GM19193 (cell line): ENCODE results near the gene CDR2.

Experiments used
- POLR2A ChIP-seq: IDR thresholded peaks from 4 replicates; pipeline ENCODE4 v1.6.1; 2011; ENCODE audit not compliant: insufficient read depth, insufficient read length; ENCODE audit errors: extremely low read depth

Gene CDR2

DNA sequence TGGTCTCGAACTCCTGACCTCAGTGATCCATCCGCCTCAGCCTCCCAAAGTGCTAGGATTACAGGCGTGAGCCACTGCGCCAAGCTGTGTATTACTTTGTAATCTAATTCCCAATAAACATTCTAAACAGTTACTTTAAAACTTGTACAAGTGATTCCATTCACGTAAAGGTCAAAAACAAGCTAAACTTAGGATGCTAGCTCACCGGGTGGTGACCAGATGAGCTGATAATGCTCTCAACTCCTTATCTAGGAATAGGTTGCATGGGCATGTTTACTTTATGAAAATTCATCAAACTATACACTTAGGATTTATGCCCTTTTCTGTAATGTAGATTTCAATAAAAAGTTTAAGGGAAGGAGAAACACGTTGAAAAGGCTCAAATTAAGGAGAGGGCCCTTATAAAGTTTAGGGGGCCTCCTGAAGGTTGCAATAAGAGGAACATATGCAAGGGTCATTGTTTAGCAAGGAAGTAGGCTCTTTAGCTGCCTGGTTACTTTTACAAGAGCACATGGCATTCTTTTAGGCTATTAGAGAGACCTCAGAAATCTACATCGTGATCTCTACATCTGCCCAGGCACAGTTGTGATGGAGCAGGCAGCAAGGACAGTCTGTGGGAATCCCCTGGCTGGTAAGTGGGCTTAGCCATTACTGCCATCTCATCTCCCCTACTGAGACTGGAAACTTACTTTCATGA is 13.3 kb downstream of the CDR2 start:
- no peak for TF ChIP-seq POLR2A

GRCh38 chr16:22359679-22360078 is 14.7 kb downstream of the CDR2 start:
- no peak for TF ChIP-seq POLR2A

DNA sequence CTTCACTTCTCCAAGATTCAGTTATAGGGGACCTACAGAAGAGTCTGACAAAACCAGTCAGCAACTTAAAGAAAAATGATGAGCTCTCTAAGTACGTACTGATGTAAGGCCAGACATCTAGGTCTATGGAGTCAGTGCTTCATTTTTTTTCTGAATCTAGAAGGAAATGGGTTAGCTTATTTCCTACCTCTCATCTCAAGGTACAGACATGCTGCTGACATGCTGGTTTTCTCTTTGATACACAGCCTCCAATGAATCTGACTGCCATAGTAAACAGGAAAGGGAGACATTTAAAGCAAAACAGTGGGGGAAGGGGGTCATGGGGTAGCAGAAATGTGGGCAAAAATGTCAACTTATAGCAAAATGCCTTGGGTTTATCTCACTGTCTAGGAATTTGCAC is 16.4 kb downstream of the CDR2 start:
- no peak for TF ChIP-seq POLR2A

- TF ChIP-seq POLR2A, result no peak
Observed at GRCh38 chr16:22357635-22357971, 16.8 kb downstream of the CDR2 start.

GRCh38 chr16:22356930-22357634 is 17.3 kb downstream of the CDR2 start:
- TF ChIP-seq POLR2A, result no peak

DNA sequence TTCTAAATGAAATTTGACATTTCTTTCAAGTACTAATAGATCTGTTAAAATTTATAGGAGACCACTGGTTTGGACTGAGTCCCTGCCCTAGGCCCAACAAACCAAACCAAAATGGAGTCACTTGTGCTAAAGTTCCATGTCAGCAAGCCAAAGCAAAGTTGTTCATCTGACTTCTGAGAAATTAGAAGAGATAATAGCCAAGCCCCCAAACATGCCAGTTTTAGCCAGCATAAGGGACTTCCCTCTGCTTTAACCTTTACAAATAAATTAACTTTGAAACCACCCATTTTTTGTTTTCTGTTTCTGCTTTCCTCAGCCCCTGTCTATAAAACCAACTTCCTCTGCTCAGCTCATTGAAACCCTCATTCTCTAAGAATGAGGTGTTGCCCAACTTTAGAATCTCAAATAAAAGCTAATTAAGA is 18.9 kb downstream of the CDR2 start:
- TF ChIP-seq POLR2A, result no peak

- TF ChIP-seq POLR2A, result no peak
Observed at GRCh38 chr16:22353933-22354541, 20.4 kb downstream of the CDR2 start.

- no peak for TF ChIP-seq POLR2A
Observed at GRCh38 chr16:22353191-22353919, 21.1 kb downstream of the CDR2 start.

DNA sequence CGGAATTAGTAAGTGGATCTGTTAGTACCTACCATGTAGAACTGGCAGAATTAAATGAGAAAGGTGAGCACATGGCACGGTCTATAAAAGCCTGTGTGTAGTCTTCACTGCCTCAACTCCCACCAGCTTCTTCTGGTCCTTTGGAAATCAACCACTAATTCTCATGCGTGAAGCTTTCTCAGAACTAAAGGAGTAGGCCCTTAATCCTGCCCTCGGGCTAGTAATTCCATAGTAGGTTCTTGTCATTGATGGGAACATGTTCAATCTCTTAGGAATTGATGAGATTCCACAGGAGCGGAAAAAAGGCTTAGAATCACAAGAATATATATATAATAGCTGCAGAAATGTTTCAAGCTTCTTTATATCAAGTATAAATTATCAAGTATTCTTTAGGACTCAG is 21.7 kb downstream of the CDR2 start:
- no peak for TF ChIP-seq POLR2A

DNA sequence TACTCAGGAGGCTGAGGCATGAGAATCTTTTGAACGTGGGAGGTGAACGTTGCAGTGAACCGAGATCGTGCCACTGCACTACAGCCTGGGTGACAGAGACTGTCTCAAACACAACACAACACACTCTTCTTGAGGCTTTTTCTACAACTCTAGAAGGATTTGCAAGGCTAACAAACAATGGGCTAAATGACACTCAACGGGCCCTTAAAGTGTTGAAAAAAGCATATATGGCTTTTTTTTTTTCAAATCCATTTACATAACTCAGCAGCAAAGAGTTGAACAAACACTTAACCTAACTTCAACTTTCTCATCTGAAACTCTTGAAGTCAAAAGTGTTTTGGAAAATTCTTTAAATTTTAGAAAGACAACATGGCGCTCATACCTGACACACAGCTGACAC is 22.3 kb downstream of the CDR2 start:
- TF ChIP-seq POLR2A, result no peak

- TF ChIP-seq POLR2A, result no peak
Observed at GRCh38 chr16:22348291-22348690, 26.1 kb downstream of the CDR2 start.

DNA sequence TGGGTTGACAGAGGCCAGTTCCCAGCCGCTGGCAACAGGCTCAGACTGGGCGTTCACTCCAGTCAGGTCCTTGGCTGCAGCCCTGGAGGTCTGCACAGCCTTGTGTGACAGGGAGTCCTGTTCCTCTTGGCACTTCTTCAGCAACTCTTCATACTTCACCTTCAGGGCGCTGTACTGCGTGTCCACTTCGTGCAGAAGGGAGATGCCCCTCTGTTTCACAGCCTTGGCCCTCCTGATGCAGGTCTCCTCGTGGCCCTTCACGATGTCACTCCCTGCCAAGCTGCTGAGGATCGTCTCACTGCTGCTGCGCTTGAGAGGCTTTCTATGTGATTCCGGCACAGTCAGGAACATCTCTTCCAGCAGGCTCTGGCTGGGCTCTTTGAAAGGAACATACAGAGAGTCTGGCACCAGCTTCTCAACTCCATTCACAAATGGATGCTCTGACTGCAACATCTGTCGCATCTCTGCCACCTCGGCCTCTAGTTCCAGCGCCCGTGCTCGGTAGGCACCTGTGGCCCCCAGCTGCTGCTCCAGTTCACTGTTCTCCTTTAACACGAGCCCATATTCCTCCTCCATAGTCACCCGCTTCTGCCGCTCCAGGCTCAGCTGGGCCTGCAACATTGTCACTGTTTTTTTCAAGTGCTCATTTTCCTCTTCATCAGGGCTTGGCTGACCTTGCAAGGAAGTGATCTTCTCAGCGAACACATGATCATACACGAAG is 27.2 kb downstream of the CDR2 start:
- no peak for TF ChIP-seq POLR2A

DNA sequence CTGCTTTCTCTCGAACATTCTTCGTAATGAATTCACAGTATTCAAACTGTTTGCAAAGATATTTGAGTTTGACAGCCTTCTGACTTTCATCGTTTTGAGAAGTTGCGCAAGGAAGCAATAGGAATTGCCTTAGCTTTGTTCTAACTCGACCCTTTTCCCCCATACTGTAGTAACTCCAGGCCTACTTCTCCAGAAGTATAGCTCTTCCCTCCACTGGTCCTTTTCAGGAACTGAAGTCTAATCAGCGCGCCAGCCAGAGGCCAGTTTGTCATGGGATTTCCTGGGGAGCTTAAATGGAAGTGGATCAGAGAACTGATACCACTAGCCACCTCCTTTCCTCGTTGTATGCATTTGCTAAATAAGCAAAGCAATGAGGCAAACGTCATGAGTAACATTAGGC is 27.9 kb downstream of the CDR2 start:
- no peak for TF ChIP-seq POLR2A

DNA sequence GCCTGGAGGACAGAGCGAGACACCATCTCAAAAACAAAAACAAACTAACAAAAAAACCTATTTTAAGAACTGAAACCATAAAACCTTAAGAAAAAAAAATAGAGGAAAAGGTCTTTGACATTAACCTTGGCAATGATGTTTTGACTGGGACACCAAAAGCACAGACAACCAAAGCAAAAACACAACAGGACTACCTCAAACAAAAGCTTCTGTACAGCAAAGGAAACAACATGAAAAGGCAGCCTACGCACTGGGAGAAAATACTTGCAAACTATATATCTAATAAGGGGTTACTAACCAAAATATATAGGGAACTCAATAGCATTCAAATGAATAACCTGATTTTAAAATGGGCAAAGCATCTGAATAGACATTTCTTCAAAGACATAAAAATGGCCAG is 32.3 kb downstream of the CDR2 start:
- TF ChIP-seq POLR2A, result no peak

DNA sequence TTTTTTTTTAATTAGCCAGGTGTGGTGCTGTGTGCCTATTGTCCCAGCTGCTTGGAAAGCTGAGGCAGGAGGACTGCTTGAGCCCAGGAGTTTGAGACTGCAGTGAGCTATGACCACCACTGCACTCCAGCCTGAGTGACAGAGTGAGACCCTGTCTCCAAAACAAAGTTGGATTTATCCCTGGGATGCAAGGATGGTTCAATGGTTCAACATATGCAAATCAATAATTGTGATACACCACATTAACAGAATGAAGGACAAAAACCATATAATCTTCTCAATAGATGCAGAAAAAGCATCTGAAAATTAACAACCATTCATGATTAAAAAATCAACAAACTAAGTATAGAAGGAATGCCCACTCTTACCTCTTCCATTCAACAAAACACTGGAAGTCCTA is 33.5 kb downstream of the CDR2 start:
- TF ChIP-seq POLR2A, result no peak
